GM19023 (cell line): ENCODE results near the gene CCDC157.
A peak's percentile ranks its signal among the peaks of the same experiment; 100 is the strongest.
"Not testable (repeated sequence)": the region's sequence is repeated elsewhere in the genome, so short reads cannot be mapped to it uniquely, and the experiment has no call there.

Experiments
- ATAC-seq: cut with Tn5 transposase; IDR thresholded peaks from one replicate; pipeline ENCODE4 v1.9.1; 2021; ENCODE audit warnings: mild to moderate bottlenecking, moderate library complexity; ENCODE audit not compliant: unreplicated experiment

The CCDC157 gene

DNA sequence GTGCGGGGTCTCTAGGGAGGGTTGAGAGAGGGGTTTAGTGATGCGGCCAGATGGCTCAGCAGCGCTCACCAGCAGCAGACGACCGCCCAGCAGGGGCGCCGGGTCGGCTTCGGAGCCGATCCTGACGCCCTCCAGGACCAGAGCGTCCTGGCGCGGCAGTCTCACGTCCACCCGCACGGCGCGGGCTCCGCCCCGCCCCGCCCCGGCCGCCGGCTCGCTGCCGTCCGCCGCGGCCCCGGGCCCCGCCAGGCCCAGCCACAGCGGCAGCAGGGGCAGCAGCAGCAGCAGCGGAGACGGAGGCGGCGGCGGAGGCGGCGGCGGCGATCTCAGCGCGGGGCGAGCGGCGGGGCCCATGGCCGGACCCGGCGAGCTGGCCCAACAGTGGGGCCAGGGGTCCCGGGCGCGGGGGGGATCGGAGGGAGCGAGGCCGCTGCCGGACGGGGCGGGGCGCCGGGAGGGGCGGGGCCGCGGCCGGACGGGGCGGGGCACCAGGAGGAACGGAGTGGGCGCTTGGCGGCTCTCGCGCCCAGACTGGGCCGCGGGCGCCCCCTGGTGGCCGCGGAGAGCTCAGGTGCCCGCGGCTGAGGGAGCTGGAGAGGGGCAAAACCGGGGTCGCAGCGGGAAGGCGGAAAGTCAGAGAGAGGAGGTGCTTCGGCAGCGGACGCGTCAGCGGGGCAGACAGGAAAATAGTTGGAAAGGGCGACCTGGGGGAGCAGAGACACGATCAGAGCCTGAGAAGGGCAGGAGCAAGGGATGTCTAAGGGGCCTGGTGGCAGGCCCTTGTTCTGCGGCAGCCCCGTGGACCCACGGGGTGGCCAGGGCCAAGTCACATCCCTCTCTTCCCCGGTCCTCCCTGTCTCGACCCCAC is 30.4 kb downstream of the CCDC157 start, which contains the start of gene RNF215:
RNF215 (minus strand) TSS at position 452 of the 868 bp plus-strand sequence; CDS start at position 354, 98 bp downstream.
- peak; percentile 63 for ATAC-seq

DNA sequence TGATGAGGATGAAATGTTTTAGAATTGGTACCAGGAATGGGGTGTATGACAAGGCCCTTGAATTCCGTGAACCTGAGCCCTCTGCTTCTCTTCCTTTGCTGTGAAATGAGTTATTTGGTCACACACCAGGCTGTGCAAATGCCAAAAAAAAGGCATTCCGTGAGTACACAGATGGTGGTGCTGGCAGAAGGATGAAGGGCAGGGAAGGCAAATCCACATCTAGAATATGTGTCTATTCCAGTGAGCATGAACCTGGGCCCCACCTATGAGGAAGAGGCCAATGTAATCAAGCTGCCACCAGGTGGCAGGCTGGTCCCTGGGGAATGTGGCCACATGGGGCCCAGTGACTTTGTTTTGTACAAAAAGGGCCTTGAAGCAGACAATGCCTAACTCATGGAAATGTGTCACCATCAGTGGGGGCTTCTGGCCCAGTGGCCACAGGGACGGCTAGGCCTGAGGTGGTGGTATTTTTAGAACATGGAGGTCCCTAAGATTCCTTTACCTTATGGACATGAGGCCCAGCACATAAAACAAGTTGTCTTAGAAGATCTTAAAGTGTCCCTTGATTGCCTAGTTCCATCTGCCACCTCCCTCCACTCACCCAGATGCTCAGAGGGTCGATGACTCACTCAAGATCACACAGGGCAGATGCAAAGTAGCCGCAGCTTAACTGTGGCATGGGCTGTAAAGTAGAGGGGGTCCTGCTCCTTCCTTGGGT is 34.3 kb downstream of the CCDC157 start:
- no peak for ATAC-seq

DNA sequence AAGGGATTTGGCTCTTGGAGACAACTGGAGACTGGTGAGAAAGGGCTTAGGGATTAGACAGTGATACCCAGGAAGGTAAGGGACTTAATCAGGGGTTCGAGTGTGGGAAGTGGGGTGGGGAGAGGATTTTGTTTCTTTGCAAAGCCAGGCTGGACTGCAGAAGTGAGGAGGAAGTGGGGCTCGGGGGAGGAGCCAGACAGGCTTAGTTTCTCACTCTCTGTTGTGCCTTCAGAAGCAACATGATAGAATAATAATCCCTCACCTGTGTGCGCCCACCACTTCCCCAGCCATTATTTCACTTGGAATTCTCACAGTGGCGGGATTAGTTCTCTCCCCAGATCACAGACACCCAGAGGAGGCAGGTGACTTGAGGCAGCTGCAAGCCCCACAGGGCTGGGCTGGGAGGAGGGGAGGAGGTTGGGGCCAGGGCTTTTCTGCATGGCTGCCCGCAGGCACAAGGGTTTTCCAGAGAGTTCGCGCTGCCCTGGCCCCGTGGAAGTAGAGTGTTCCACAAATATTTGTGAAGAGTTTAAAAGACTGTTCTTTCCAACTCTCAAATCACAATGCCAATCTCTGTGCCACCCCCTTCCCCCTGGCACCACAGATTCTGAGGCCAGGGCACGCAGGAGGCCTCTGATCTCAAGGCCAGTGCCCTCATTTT is 36.0 kb downstream of the CCDC157 start:
- no peak for ATAC-seq

DNA sequence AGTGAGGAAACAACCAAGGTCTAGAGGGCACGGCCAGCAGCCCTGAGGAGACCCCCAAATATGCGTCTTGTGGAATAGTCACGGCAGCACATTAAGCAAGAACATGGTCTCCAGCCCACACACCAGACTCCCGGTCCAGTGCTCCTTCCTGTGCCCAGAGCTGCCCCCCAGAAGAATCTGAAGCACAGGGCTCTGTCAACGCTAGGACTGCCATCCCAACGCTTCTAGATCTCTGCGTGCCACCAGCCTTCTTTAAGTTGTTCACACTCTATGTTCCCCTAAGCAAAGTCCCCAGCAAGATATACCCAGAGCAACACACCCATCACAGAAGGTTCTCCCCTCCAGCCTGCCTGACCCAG is 36.5 kb downstream of the CCDC157 start:
- no peak for ATAC-seq

DNA sequence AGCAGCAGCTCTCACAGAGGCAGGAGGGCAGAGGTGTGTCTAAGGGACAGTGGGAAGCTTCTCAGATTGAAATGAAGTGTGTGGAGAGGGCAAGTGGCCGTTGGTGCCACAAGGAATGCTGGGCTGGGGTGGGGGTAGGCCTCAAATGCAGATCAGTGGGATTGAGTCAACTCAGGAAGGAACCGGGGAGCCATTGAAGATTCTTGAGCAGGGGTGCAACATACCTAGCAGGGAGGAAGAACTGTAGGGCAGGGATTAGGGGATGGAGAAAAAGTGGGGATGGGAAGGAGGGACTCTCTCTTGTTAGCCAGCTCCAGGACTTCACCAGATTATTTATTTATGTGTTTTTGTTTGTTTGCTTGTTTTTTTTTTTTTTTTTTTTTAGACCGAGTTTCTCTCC is 37.1 kb downstream of the CCDC157 start:
- no peak for ATAC-seq

DNA sequence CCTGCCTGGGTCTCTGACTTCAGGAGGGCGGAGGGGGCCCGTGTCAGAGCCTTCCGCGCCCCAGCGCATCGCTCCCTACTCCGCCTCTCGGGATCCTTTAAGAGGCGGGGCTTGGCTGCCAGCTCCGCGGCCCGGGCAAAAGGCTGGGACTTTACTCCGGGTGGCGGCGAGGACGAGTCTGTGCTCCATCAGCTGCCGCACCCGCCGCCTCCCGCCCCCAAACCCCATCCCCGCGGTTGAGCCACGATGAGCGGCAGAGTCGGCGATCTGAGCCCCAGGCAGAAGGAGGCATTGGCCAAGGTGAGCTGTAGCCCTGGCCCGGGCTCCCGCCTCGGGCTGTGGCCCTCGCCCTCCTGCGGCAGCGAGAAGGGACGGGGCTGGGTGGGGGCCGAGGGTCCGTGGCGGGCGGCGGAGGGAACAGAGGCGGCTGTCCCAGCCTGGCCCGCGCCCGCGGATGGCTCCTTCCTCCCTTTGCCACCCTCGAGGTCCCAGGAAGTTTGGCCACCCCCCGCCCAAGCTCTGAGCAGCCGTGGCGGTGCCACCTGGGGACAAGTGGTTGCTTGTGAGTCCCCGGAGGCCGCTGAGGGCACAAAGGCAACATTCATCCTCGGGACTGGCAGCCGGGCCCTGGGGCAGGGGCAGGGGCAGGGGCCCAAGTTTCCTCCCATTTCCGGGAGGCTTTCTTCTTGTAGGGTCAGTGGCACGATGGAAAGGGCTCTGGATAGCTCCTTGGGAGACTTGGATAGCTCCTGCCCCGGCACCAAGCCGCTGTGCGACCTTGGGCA is 40.3 kb downstream of the CCDC157 start, which contains the start of gene SEC14L2:
SEC14L2 (plus strand) TSS at position 148 of the 785 bp plus-strand sequence; CDS start at position 247, 99 bp downstream.
- ATAC-seq = no peak

DNA sequence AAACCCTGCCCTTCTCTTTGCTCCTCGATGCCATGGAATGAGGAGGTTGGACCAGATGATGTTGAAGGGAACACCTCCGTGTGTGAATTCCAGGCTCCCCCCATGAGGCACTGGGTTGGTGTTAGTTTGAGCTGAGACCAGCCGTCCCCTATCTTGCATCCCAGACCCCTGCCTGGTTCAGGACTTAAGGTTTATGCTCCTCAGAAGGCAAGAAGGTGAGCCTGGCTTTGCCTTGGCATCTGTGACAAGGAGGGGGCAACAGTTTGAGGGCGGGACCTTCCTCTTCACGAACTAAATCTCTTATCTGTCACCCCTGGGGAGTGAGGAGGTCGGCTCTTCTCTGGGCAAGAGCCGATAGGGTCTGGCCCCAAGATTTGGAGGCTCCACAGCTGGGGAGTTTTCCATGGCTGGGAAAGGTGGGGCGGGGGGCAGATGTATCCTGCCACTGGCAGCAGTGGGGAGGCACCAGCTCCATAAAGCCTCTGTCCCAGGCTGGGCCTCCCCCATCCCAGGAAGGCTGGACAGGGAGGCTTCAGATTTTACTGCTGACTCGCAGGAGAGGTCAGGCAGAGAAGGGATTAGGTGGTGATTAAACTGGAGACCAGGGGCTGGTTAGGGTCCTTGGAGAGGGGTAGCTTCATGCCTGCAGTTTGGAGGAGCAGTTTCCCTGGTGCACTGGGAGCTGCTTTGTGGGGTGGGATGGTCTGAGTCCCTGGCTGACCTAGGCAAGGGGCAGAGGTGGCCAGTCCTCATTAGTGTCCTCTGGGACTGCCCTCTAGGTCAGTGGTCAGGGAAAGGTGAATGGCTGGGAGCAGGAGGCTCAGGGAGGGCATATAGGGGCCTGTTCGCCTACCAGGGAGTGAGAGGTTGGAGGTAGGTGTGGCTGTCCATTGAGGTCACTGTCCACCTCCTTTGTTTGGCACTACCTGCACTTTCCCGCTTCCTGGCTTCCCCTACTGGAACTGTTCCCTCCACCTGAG is 41.1 kb downstream of the CCDC157 start:
- no peak for ATAC-seq

DNA sequence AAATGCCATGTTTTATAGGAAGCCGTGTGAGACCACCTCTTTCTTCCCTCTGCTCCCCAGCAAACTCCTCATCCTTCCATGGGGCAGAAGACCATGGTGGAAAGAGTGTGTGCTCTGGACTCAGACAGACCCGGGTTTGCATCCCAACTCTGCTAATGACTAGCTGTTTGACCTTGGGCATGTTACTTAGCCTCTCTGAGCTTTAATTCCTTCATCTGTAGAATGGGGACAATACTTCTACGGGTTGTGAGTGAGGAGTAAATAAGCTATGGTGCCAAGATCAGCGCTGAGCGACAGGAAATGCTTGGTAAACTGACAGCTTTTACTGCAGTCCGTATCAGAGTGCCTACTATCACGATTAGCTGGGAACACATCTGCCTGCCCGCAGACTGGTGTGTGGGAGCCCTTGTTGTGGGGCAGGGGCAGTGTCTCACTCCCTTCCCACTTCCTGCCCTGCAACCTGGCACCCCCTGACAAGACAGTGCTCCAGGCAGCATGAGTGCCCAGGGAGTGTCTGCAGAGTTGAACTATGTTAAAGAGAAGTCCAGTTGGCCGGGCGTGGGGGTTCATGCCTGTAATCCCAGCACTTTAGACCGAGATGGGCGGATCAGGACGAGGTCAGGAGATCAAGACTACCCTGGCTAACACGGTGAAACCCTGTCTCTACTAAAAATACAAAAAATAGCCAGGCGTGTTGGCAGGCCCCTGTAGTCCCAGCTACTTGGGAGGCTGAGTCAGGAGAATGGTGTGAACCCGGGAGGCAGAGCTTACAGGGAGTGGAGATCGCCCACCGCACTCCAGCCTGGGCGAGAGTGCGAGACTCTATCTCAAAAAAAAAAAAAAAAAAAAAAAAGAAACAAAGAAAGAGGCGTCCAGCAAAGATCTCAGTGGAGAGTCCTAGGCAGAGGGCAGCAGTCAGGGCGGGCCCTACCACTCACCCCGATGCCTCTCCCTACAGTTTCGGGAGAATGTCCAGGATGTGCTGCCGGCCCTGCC is 42.2 kb downstream of the CCDC157 start:
- no peak for ATAC-seq

DNA sequence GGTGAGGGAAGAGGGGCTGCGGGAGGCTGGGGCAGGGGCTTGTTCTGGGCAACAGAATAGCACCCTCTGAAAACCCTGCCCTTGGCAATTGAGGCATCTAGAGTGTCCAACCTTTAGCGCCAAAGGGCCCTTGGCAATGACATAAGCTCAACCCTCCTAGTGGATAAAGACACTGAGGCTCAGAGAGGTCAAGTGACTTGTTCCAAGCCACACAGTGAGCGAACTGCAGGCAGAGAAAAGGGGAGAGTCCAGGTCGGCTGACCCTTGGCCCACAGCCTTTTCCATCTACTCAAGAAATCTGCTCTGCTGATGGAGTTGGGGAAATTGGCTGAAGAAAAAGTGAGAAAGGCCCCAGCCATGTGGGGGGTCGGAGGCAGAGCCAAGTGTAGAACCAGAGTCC is 42.9 kb downstream of the CCDC157 start:
- no peak for ATAC-seq

DNA sequence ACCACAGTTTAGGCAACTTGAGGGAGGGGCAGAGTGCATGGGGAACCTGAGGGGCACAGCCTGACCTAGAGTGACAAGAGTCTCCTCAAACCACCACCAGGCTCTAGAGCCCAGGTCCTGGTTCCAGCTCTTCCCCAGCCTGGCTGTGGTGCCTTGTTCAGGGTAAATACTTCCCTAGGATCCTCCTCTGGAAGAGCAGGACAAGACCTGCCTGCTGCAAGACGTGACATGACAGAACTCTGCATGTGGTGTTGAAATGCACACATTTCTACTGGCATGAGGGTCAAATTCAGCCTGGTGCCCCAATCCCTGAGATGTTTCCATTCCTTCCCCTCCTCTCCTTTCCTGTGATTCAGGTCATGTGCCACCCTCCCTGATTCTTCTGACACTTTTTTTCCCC is 43.4 kb downstream of the CCDC157 start:
- ATAC-seq = no peak

DNA sequence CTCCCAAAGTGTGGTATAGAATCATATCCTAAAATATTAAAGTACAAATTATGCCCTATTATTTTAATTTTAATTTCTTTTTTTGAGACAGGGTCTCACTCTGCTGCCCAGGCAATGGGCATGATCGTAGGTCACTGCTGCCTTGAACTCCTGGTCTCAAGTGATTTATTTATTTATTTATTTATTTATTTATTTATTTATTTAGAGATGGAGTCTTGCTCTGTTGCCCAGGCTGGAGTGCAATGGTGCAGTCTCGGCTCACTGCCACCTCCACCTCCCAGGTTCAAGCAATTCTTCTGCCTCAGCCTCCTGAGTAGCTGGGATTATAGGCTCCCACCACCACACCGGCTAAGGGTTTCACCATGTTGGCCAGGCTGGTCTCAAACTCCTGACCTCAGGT is 44.2 kb downstream of the CCDC157 start:
- not testable (repeated sequence) for ATAC-seq

DNA sequence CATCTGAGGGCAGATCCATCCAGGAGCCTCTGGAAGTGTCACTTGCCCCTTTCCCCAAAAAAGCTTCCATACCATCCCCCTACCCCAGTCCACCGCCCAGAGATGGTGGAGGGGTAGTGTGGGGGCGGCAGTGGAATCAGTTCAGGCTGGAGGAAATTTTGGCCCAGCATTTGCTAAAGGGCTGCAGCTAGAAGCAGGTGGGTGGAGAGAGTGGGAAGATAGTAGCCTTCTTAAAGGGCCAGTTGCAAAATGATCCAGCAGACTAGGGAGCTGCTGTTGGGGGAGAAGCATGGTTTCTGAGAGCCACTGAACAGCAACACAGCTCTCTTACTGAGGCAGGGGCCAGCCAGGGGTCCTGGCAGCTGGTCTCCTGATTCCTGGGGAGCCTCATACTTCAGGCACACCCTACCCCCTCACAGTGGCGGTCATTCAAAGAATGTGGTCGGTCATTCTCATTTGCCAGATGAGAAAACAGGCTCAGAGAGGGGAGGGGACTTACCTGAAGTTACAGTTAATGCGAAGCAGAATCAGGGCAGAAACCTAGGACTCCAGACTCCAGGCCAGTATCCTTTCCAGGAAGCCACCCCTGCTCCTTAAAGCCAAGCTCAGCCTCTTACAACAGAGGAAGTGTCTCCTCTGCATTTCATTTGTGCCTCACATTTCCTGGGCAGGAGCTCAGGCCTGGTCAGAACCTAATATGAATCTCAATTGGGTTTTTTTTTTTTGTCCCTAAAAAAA is 45.4 kb downstream of the CCDC157 start:
- ATAC-seq = no peak

DNA sequence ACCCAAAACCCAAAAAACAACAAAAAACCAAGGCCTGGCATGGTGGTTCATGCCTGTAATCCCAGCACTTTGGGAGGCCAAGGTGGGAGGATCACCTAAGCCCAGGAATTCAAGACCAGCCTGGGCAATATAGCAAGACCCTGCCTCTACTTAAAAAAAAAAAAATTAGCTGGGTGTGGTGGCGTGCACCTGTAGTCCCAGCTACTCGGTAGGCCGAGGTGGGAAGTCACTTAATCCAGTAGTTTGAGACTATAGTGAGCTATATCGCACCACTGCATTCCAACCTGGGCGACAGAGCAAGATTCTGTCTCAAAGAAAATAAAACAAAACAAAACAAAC is 45.9 kb downstream of the CCDC157 start:
- not testable (repeated sequence) for ATAC-seq

DNA sequence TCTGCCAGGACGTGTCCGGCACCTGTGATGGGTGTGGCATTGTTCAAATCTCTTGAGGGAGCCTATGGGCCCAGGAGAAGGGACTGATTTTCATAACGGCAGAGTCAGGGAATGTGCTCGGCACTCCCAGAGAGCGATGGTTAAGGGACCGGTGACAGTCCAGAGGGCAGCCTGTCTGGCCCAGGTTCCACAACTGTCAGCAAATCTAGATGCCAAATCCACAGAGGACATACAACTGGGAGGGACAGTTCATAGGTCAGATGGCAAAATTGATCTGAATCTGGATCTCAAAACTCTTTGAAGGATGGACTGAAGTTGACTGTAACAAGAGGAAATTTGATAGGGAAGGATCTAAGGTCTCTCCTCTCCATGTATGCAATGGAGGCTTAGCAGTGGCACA is 47.5 kb downstream of the CCDC157 start:
- ATAC-seq = no peak

DNA sequence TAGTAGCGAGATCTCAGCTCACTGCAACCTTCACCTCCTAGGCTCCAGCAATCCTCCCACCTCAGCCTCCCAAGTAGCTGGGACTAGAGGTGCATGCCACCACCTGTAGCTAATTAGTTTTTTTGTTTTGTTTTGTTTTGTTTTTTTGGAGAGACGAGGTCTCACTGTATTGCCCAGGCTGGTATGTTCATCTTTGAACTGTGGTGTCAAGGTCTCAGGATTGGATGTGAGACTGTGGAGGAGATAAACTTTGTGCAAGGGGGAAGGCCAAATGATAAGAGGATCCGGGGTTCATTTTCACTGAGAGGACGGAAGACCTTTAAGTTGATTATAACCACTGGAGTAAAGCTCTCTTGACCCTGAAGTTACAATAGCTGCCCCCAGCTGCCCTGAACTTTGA is 48.9 kb downstream of the CCDC157 start:
- ATAC-seq = no peak

DNA sequence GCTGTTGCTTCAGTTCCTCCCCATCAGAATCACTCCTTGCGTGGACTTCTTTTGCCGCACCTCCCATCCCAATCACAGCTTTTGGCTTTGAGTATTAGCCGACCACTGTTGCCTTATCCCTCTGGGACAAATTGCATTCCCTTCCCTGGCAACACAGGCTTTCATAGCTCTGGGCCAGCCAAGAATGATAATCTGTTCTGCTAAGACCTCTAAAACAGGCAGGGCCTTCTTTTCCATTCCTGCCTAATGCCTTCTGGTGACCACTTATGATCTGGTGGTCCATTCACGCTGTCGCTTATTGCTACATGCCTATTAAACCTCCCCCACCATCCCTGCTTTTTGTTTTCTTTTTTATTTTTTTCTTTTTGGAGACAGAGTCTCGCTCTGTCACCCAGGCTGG is 49.6 kb downstream of the CCDC157 start:
- no peak for ATAC-seq

DNA sequence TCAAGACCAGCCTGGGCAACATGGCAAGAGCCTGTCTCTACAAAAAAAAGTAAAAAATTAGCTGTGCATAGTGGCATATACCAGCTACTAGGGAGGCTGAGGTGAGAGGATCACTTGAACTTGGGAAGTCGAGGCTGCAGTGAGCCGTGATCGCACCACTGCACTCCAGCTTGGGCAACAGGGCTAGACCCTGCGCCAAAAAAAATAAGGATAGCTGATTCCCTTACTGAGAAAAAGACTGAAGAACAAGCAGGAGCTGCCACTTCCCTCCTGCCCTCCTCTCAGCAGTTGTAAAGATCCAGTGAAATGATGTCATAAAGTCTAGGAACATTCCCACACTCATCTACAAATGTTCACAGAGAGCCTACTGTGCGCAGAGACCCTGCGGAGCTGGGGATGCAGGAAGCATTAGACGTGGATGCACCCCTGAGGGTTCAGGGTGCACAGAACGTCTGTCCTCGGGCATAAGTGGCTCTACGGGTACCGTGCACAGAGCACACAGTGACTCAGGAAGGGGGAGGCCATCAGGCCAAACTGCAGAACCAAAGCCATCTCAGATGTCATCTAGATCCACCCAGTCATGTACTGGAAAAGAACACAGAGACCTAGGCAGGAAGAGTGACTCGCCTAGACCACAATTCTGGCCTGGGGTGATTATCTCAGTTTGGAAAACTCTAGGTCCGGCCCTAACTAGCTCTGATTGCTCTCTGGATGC is 51.7 kb downstream of the CCDC157 start:
- ATAC-seq = no peak
